Measurements from ENCODE around the gene SMG1.
A peak's percentile ranks its signal among the peaks of the same experiment; 100 is the strongest.
"Not testable (repeated sequence)": the region's sequence is repeated elsewhere in the genome, so short reads cannot be mapped to it uniquely, and the experiment has no call there.

Gene SMG1

DNA sequence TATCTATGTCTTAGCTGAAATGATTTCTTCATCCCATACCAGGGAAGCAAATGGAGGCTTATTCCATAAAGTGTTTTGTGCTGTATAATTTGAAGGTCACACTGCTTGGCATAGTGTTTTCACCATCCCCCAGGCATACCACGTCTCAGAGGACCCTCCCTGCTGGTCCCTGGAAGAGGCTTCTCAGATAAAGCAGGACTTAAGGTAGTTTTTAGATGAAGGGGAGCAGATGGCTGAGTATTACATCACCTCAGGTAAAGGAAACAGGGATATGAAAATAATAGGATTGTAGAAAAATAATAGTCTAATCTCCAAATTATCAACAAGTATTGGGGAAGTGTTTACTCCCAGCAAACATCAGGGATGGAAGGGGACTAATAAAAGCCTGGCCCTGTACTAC, 7.3 kb upstream of the SMG1 start:
- no peaks in the 10 kb centered on the region for H3K9me2 ChIP-seq (replicated peaks; ENCODE audit: control insufficient read depth, low read length)
- TF ChIP-seq EZH2phosphoT487 (IDR thresholded peaks at IDR 0.05; ENCODE audit: borderline replicate concordance, low read length): no peak
- TF ChIP-seq, protein P1, sequence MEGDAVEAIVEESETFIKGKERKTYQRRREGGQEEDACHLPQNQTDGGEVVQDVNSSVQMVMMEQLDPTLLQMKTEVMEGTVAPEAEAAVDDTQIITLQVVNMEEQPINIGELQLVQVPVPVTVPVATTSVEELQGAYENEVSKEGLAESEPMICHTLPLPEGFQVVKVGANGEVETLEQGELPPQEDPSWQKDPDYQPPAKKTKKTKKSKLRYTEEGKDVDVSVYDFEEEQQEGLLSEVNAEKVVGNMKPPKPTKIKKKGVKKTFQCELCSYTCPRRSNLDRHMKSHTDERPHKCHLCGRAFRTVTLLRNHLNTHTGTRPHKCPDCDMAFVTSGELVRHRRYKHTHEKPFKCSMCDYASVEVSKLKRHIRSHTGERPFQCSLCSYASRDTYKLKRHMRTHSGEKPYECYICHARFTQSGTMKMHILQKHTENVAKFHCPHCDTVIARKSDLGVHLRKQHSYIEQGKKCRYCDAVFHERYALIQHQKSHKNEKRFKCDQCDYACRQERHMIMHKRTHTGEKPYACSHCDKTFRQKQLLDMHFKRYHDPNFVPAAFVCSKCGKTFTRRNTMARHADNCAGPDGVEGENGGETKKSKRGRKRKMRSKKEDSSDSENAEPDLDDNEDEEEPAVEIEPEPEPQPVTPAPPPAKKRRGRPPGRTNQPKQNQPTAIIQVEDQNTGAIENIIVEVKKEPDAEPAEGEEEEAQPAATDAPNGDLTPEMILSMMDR (IDR thresholded peaks at IDR 0.05; ENCODE audit: low read depth, low read length, poor library complexity, severe bottlenecking): no peak
- peaks cover 3% of the 10 kb centered on the region; the same call in 1 of the 2 replicates for H3K79me2 ChIP-seq (ENCODE audit: control insufficient read depth, low read length)
- no peaks in the 10 kb centered on the region for H3K9me3 ChIP-seq (ENCODE audit: control insufficient read depth, insufficient read depth, low read length)
- no peaks in the 10 kb centered on the region for H4K20me1 ChIP-seq (ENCODE audit: control insufficient read depth, insufficient read depth, low read depth, low read length)
- H3K4me2 ChIP-seq (ENCODE audit: low read length): no peak overlapping the region
- H3K4me3 ChIP-seq (ENCODE audit: low read length): no peak overlapping the region
- H3K36me3 ChIP-seq (ENCODE audit: control insufficient read depth, low read length): no peaks in the 10 kb centered on the region
- H3K4me1 ChIP-seq (ENCODE audit: control insufficient read depth, low read length): peaks cover 13% of the 10 kb centered on the region
- no peak overlapping the region for H3K27ac ChIP-seq (ENCODE audit: low read depth, low read length)
- no peaks in the 10 kb centered on the region for H3F3A ChIP-seq (ENCODE audit: control insufficient read depth, insufficient read depth)
- no peaks in the 10 kb centered on the region for H3K27me3 ChIP-seq (ENCODE audit: control insufficient read depth, low read length)

DNA sequence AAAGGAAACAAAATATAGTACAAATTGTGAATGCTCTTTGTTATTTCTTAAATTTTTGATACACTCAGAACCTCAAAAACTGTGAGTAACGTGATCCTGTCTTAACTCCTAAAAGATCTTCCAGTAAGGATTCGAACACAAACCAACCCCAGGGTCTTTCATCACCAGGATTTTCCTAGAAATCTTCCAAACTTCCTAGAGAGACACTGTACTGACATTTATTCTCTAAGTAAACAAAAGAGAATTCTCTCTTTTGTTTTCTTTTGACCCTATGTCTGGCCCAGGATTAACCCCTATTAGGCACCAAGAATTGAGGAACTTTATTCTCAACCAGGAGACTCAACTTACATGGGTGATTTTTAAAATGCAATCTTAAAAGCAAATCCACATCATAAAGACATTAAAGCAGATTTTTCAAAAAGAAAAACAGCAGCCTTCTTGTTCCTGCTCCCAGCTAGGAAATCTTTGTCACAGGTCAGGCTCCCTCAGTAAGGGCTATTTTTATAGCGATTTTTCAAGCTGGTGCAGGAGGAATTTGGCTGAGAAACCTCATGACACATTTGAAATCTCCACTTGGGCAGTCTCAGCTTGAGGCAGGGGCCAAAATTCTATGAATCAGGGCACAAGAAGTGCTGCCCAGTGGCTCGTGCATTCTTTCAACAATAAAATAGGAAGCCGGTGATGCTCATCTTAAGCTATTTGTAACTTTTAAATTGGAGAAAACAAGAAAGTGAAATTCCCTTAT, 6.2 kb upstream of the SMG1 start:
- TF ChIP-seq EZH2phosphoT487 (IDR thresholded peaks at IDR 0.05; ENCODE audit: borderline replicate concordance, low read length): no peak
- TF ChIP-seq, protein P1 (IDR thresholded peaks at IDR 0.05; ENCODE audit: low read depth, low read length, poor library complexity, severe bottlenecking): no peak
- H3K36me3 ChIP-seq (ENCODE audit: control insufficient read depth, low read length): no peaks in the 10 kb centered on the region
- H3K4me3 ChIP-seq (ENCODE audit: low read length): no peak overlapping the region
- no peaks in the 10 kb centered on the region for H3K27me3 ChIP-seq (ENCODE audit: control insufficient read depth, low read length)
- H3K4me2 ChIP-seq (ENCODE audit: low read length): 0 out of 2 replicates have a peak overlapping the region, but pooled peaks have one; percentile 38
- H3K9me2 ChIP-seq (replicated peaks; ENCODE audit: control insufficient read depth, low read length): no peaks in the 10 kb centered on the region
- H3K4me1 ChIP-seq (ENCODE audit: control insufficient read depth, low read length): peaks cover 19% of the 10 kb centered on the region
- H3K27ac ChIP-seq (ENCODE audit: low read depth, low read length): no peak overlapping the region
- peaks cover 3% of the 10 kb centered on the region; the same call in 1 of the 2 replicates for H3K79me2 ChIP-seq (ENCODE audit: control insufficient read depth, low read length)
- no peaks in the 10 kb centered on the region for H4K20me1 ChIP-seq (ENCODE audit: control insufficient read depth, insufficient read depth, low read depth, low read length)
- no peaks in the 10 kb centered on the region for H3K9me3 ChIP-seq (ENCODE audit: control insufficient read depth, insufficient read depth, low read length)
- H3F3A ChIP-seq (ENCODE audit: control insufficient read depth, insufficient read depth): no peaks in the 10 kb centered on the region

DNA sequence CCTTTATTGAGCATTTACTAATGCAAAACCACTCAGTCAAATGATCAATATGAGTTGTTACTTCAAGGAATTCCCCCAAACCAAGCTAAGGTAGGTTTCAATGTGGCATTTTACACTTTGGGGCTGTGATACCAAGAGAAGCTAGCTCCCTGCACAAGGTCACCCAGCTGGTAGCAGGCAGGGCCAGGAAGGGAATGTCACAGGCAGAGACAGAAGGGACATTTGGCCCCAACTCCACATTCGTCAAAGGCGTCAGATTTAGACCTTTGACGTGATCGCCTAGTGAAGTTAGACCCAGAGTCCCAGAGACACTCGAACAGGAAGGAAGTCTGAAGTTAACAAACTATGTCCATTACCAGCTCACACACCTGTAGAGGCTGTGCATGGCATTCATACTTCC, 5.5 kb upstream of the SMG1 start:
- H4K20me1 ChIP-seq (ENCODE audit: control insufficient read depth, insufficient read depth, low read depth, low read length): no peaks in the 10 kb centered on the region
- no peak overlapping the region for H3K27ac ChIP-seq (ENCODE audit: low read depth, low read length)
- H3F3A ChIP-seq (ENCODE audit: control insufficient read depth, insufficient read depth): no peaks in the 10 kb centered on the region
- H3K4me2 ChIP-seq (ENCODE audit: low read length): peak overlapping the region; percentile 38; the same call in 1 of the 2 replicates
- H3K36me3 ChIP-seq (ENCODE audit: control insufficient read depth, low read length): no peaks in the 10 kb centered on the region
- H3K9me3 ChIP-seq (ENCODE audit: control insufficient read depth, insufficient read depth, low read length): no peaks in the 10 kb centered on the region
- peaks cover 25% of the 10 kb centered on the region for H3K4me1 ChIP-seq (ENCODE audit: control insufficient read depth, low read length)
- no peaks in the 10 kb centered on the region for H3K9me2 ChIP-seq (replicated peaks; ENCODE audit: control insufficient read depth, low read length)
- no peaks in the 10 kb centered on the region for H3K27me3 ChIP-seq (ENCODE audit: control insufficient read depth, low read length)
- H3K79me2 ChIP-seq (ENCODE audit: control insufficient read depth, low read length): peaks cover 3% of the 10 kb centered on the region; the same call in 1 of the 2 replicates
- TF ChIP-seq, protein P1 (IDR thresholded peaks at IDR 0.05; ENCODE audit: low read depth, low read length, poor library complexity, severe bottlenecking): no peak
- TF ChIP-seq EZH2phosphoT487 (IDR thresholded peaks at IDR 0.05; ENCODE audit: borderline replicate concordance, low read length): no peak
- H3K4me3 ChIP-seq (ENCODE audit: low read length): no peak overlapping the region

DNA sequence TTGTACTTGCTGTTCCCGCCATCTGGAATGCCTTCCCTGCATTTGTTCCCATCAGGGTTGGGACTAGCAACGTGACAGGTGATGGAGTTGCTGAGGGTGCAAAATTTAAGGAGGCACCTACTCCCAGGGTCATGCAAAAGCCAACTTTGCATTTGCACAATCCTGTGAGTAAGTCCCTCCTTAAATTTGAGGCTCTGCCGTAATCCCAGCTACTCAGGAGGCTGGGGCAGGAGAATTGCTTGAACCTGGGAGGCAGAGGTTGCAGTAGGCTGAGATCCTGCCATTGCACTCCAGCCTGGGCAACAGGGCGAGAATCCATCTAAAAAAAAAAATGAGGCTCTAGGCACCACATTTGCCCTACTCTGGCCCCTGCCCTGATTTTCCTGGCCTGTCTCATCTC, 3.9 kb upstream of the SMG1 start:
- not testable (repeated sequence) for H3K36me3 ChIP-seq (ENCODE audit: control insufficient read depth, low read length); H4K20me1 ChIP-seq (ENCODE audit: control insufficient read depth, insufficient read depth, low read depth, low read length); H3K27me3 ChIP-seq (ENCODE audit: control insufficient read depth, low read length); H3K79me2 ChIP-seq (ENCODE audit: control insufficient read depth, low read length); H3K4me2 ChIP-seq (ENCODE audit: low read length); H3K9me2 ChIP-seq (replicated peaks; ENCODE audit: control insufficient read depth, low read length); H3K4me3 ChIP-seq (ENCODE audit: low read length); H3F3A ChIP-seq (ENCODE audit: control insufficient read depth, insufficient read depth); H3K9me3 ChIP-seq (ENCODE audit: control insufficient read depth, insufficient read depth, low read length); H3K27ac ChIP-seq (ENCODE audit: low read depth, low read length)
- peaks cover 28% of the 10 kb centered on the region for H3K4me1 ChIP-seq (ENCODE audit: control insufficient read depth, low read length)

DNA sequence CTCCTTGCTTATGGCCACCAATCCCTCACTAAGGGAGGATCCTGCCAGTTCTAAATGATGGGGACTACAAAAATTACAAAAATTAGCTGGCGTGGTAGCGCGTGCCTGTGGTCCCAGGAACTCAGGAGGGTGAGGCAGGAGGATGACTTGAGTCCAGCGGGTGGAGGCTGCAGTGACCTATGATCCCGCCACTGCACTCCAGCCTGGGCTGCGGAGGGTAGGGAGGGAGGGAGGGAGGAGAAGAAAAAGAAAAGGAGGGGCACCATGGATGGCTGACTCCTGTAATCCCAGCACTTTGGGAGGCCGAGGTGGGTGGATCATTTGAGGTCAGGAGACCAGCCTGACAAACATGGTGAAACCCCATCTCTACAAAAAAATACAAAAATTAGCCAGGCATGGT, 1.9 kb upstream of the SMG1 start:
- H3K79me2 ChIP-seq (ENCODE audit: control insufficient read depth, low read length): peaks cover 29% of the 10 kb centered on the region
- peaks cover 38% of the 10 kb centered on the region for H3K4me1 ChIP-seq (ENCODE audit: control insufficient read depth, low read length)
- not testable (repeated sequence) for H3K4me3 ChIP-seq (ENCODE audit: low read length); H3K9me2 ChIP-seq (replicated peaks; ENCODE audit: control insufficient read depth, low read length); H4K20me1 ChIP-seq (ENCODE audit: control insufficient read depth, insufficient read depth, low read depth, low read length); H3K9me3 ChIP-seq (ENCODE audit: control insufficient read depth, insufficient read depth, low read length); H3K27me3 ChIP-seq (ENCODE audit: control insufficient read depth, low read length); H3F3A ChIP-seq (ENCODE audit: control insufficient read depth, insufficient read depth); H3K27ac ChIP-seq (ENCODE audit: low read depth, low read length); H3K36me3 ChIP-seq (ENCODE audit: control insufficient read depth, low read length)
- H3K4me2 ChIP-seq (ENCODE audit: low read length): peak overlapping the region; percentile 97; the same call in 1 of the 2 replicates

Measured in DOHH2 (cell line).